ENCODE results near the gene NRXN2. TPM values are rescaled to one million over a fixed set of nuclear protein-coding genes. Genes with fewer than 3 reads are reported as not detected.

The NRXN2 gene
- polyA plus RNA-seq, 1 experiment = not detected

DNA sequence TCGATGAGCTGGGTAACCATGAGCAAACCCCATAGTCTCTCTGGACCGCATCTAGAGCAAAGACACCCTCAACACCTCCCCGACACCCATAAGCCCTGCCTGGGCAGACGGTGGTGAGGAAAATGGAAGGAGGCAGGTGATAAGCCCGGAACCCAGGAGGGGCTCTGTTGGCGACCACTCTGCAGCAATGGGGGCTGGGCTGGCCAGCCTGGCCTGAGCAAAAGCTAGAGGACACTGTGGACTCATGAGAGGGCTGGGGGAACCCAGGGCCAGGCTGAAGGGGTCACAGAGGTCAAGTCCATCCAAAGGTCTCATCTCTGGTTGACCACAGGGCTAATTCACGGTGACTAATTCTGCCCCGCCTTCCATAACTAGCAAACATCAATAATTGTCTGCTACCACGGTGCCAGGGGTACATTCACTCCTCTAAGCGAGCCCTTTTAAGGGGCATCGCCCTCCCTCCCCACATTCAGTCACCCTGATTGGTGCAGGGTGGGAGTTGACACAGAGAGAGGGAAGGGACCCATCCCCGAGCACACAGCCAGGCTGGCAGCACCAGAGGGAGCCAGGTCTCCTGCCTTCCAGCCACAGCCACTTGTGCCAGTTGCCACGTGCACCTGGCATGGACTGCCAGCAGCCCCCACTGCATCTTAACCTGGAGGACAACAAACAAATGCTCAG is 32.8 kb upstream of the NRXN2 start:
- no peak overlapping the region for H3K4me3 ChIP-seq (ENCODE audit: low read depth, low read length)
- ChIA-PET CTCF (no interaction called here), POLR2A (no interaction called here)
- no peaks in the 10 kb centered on the region for H3K27me3 ChIP-seq (ENCODE audit: control insufficient read depth, insufficient read depth, low read length)
- H3K27ac ChIP-seq (ENCODE audit: low read depth, low read length) = no peak overlapping the region
- H3K9me3 ChIP-seq (ENCODE audit: control insufficient read depth, insufficient read depth, low read length) = no peaks in the 10 kb centered on the region; the same call in 1 of the 2 replicates
- TF ChIP-seq, protein P1, sequence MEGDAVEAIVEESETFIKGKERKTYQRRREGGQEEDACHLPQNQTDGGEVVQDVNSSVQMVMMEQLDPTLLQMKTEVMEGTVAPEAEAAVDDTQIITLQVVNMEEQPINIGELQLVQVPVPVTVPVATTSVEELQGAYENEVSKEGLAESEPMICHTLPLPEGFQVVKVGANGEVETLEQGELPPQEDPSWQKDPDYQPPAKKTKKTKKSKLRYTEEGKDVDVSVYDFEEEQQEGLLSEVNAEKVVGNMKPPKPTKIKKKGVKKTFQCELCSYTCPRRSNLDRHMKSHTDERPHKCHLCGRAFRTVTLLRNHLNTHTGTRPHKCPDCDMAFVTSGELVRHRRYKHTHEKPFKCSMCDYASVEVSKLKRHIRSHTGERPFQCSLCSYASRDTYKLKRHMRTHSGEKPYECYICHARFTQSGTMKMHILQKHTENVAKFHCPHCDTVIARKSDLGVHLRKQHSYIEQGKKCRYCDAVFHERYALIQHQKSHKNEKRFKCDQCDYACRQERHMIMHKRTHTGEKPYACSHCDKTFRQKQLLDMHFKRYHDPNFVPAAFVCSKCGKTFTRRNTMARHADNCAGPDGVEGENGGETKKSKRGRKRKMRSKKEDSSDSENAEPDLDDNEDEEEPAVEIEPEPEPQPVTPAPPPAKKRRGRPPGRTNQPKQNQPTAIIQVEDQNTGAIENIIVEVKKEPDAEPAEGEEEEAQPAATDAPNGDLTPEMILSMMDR (IDR thresholded peaks at IDR 0.05; ENCODE audit: low read depth, low read length) = no peak
- no peak for DNase-seq (ENCODE audit: low read depth, low spot score)

DNA sequence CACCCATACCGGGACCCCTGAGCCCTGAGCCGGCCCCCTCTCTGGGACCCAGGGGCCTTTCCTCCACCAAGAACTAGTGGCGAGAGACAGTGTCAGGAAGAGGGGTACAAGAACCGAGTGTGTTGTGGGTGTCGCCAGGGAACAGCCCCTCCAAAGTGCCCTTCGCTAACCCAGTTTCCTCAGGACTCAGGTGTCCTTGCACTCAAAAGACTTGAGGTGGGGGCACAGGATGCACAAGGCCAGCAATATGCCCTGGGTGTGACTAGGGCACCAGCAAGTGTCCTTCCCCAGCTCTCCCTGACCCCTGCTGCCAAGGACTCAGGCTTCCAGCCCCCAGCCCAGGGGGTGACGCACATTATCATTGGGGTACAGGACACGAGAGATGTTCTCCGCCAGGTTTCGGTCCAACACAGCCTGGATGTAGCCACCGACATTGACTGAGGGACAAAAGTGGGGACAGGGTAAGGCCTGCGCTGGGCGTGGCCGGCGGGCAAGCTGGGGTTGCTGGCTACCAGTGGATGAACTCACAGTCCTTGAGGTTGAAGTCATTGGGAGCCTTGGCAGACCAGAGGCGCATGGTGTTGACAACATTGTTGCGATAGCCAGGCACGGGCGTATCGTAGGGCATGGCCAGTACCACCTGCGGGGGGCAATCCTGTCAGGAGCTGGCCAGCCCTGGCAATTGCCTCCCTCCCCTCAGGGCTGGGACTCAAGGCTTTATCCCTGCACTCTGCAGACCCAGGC is 32.1 kb upstream of the NRXN2 start:
- TF ChIP-seq, protein P1 (IDR thresholded peaks at IDR 0.05; ENCODE audit: low read depth, low read length) = no peak
- no peak for DNase-seq (ENCODE audit: low read depth, low spot score)
- POLR2A ChIA-PET = no interaction called here
- Histone ChIP-seq H3K27ac (ENCODE audit: low read depth, low read length) (no peak overlapping the region), H3K4me3 (ENCODE audit: low read depth, low read length) (no peak overlapping the region), H3K9me3 (ENCODE audit: control insufficient read depth, insufficient read depth, low read length) (no peaks in the 10 kb centered on the region; the same call in 1 of the 2 replicates), H3K27me3 (ENCODE audit: control insufficient read depth, insufficient read depth, low read length) (no peaks in the 10 kb centered on the region)
- CTCF ChIA-PET = no interaction called here

DNA sequence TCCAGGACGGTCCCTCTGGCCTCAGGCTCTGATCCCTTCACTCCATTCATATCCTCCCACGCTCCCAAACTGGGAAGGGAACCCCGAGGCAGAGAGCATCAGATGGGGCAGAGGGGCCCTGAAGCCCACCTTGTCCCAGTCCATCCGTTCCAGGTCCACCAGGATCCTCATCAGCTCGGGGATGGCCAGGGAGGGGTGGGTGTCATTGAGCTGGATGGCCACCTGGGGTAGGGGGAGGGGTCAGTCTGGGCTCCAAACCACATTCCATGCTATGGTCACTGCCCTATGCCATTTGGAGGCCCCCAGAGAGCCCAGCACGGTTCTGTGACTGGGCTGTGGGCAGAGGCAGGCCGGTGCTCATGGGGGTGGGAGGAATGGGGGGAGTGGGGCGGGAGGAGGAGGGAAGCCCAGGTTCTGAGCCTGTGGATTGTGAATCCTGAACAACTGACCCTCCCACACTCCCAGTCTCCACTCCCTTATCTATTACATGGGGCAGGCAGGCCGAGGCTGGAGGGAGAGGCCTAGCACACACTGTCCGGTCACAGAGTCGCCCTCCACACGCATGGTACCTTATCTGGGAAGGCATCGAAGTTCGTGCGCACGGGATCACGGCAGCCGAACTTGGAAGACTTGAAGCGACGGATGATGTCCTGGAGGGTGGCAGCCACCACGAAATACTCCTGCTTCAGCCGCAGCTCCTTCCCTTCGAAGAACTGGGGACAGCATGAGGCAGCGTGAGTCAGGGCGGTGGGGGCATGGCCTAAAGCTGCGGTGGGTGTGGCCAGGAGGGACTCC is 31.3 kb upstream of the NRXN2 start:
- POLR2A ChIA-PET = no interaction called here
- H3K27me3 ChIP-seq (ENCODE audit: control insufficient read depth, insufficient read depth, low read length) = no peaks in the 10 kb centered on the region
- no peak overlapping the region for H3K27ac ChIP-seq (ENCODE audit: low read depth, low read length)
- TF ChIP-seq, protein P1 (IDR thresholded peaks at IDR 0.05; ENCODE audit: low read depth, low read length) = no peak
- DNase-seq (ENCODE audit: low read depth, low spot score) = no peak
- CTCF ChIA-PET = no interaction called here
- no peaks in the 10 kb centered on the region; the same call in 1 of the 2 replicates for H3K9me3 ChIP-seq (ENCODE audit: control insufficient read depth, insufficient read depth, low read length)
- no peak overlapping the region for H3K4me3 ChIP-seq (ENCODE audit: low read depth, low read length)

DNA sequence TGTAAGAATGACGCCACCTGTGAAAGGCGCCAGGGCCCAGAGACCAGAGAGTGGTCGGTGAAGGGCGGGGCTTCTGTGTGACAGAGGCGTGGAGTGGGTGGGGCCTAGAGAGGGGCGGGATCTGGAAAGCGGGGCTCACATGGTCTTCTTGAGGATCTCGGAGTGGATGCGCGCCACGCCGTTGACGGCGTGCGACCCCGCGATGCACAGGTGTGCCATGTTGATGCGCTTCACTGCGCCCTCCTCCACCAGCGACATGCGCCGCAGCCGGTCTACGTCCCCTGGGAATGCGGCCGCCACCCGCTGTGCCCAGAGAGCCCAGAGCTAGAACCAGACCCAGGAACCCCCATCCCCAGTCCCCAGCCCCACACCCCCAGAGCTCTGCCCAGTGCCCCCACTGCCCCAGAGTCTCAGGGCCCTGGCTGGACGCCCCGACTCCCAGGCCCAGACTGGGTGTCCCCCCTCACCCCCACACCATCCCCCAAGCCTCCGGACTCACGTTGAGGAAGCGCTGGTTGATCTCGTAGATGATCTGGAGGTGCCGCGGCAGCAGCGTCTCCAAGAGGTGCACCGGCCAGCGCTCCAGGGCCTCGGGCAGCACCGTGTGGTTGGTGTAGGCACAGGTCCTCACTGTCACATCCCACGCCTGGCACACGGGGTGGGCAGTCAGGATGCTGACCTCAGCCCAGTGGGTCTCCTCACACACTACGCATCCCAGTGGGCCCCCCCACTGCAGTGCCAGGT is 30.6 kb upstream of the NRXN2 start:
- Histone ChIP-seq H3K27ac (ENCODE audit: low read depth, low read length) (no peak overlapping the region), H3K27me3 (ENCODE audit: control insufficient read depth, insufficient read depth, low read length) (no peaks in the 10 kb centered on the region), H3K4me3 (ENCODE audit: low read depth, low read length) (no peak overlapping the region), H3K9me3 (ENCODE audit: control insufficient read depth, insufficient read depth, low read length) (no peaks in the 10 kb centered on the region; the same call in 1 of the 2 replicates)
- TF ChIP-seq, protein P1 (IDR thresholded peaks at IDR 0.05; ENCODE audit: low read depth, low read length) = no peak
- no peak for DNase-seq (ENCODE audit: low read depth, low spot score)
- POLR2A ChIA-PET = no interaction called here
- CTCF ChIA-PET = interaction anchor here (1.3 kb wide), 1 partner anchor 11 kb away, joined by 4 read pairs; no protein-coding TSS in a partner anchor
